HCT116 (cell line): Measurements from ENCODE around the gene CCDC87. TPM values are rescaled to one million over a fixed set of nuclear protein-coding genes. Genes with fewer than 3 reads are reported as not detected.

Experiments
- ATAC-seq: fragments of 200-7000 bp; cut with Tn5 transposase; 2 replicates; pipeline ENCODE4 v1.9.1; 2020; ENCODE audit warnings: mild to moderate bottlenecking, moderate library complexity
- BruUV-seq: library from RNA; stranded (reverse); fragments of 400-500 nt; replicated peaks from 2 replicates; lab custom pipeline; 2021; lab: Mats Ljungman, UMichigan
- CTCF ChIA-PET: fragments of 300-600 bp; sonication (Branson Sonifier 250); formaldehyde crosslinking; loops from one replicate; lab custom pipeline; 2021; ENCODE audit warnings: antibody characterized with exemption; lab: Charles Lee
- POLR2A ChIA-PET: fragments of 300-600, 350-600 bp; sonication (Branson Sonifier 250); formaldehyde crosslinking; loops from one replicate; lab custom pipeline; 2021; ENCODE audit warnings: antibody characterized with exemption; lab: Charles Lee
- RAD21 ChIA-PET, 2 experiments: fragments of 300-600 bp; sonication (Branson Sonifier 250); formaldehyde crosslinking; loops; one replicate each; lab custom pipeline; 2023; ENCODE audit warnings: low total read pairs in 2 of 2; ENCODE audit not compliant: uncharacterized antibody in 2 of 2, unreplicated experiment in 2 of 2, low non-redundant PET in 1 of 2; lab: Charles Lee
- DNase-seq: peaks from one replicate; pipeline ENCODE4 v3.0.0-alpha.2; 2010; ENCODE audit warnings: low read depth, low spot score
- H2AFZ ChIP-seq: fragments of 200-600 bp; shearing (Covaris generic), sonication (generic); 2 replicates; pipeline ENCODE4 v1.6.1; 2017; ENCODE audit warnings: low read depth, mixed run types, mixed read lengths, antibody characterized with exemption, low read length; ENCODE audit not compliant: poor library complexity, severe bottlenecking
- H3K27ac ChIP-seq: 2 replicates; pipeline ENCODE4 v1.5.1; 2012; ENCODE audit warnings: low read depth, low read length
- H3K27me3 ChIP-seq: fragments of 200-600 bp; sonication (generic); 2 replicates; pipeline ENCODE4 v1.6.1; 2016; ENCODE audit warnings: mixed run types, low read length, mixed read lengths; ENCODE audit not compliant: insufficient read depth
- H3K36me3 ChIP-seq, 2 experiments: fragments of 200-500 bp in 1 of 2; fragments of 200-600 bp in 1 of 2; sonication (Bioruptor generic) in 1 of 2; sonication (generic) in 1 of 2; 2 replicates each; pipeline versions ENCODE4 v1.5.1 to v1.6.1; 2014 to 2016; ENCODE audit warnings: low read length in 2 of 2, inconsistent platforms in 1 of 2, mixed read lengths in 1 of 2, mixed run types in 1 of 2; ENCODE audit not compliant: insufficient read depth in 2 of 2, control insufficient read depth in 1 of 2
- H3K4me1 ChIP-seq, 2 experiments: fragments of 200-600 bp in 1 of 2; sonication (generic) in 1 of 2; 2 replicates each; pipeline versions ENCODE4 v1.5.1 to v1.6.1; 2012 to 2017; ENCODE audit warnings: low read length in 2 of 2, inconsistent platforms in 1 of 2, mild to moderate bottlenecking in 1 of 2, mixed read lengths in 1 of 2, mixed run types in 1 of 2, moderate library complexity in 1 of 2; ENCODE audit not compliant: insufficient read depth in 2 of 2, control insufficient read depth in 1 of 2
- H3K4me2 ChIP-seq: fragments of 200-600 bp; sonication (generic); 2 replicates; pipeline ENCODE4 v1.6.1; 2017; ENCODE audit warnings: mixed run types, low read length, mixed read lengths
- H3K4me3 ChIP-seq, 2 experiments: fragments of 200-600 bp in 1 of 2; sonication (generic) in 1 of 2; replicated peaks in 1 of 2; 2 replicates each; pipeline ENCODE4 v1.5.1; 2011 to 2016; ENCODE audit warnings: low read length in 2 of 2, control low read depth in 1 of 2, low read depth in 1 of 2, mild to moderate bottlenecking in 1 of 2, mixed read lengths in 1 of 2, mixed run types in 1 of 2
- H3K79me2 ChIP-seq: fragments of 200-600 bp; sonication (generic); 2 replicates; pipeline ENCODE4 v1.6.1; 2017; ENCODE audit warnings: mild to moderate bottlenecking, mixed run types, low read length, moderate library complexity, mixed read lengths; ENCODE audit not compliant: insufficient read depth
- H3K9ac ChIP-seq: fragments of 200-600 bp; sonication (generic); 2 replicates; pipeline ENCODE4 v1.6.1; 2016; ENCODE audit warnings: low read length, mixed read lengths
- H3K9me2 ChIP-seq: fragments of 200-600 bp; sonication (generic), shearing (Covaris generic); 2 replicates; pipeline ENCODE4 v1.6.1; 2017; ENCODE audit warnings: mixed run types, mild to moderate bottlenecking, moderate library complexity; ENCODE audit not compliant: insufficient read depth
- H3K9me3 ChIP-seq, 2 experiments: fragments of 200-500 bp in 1 of 2; fragments of 200-600 bp in 1 of 2; sonication (Bioruptor generic) in 1 of 2; sonication (generic) in 1 of 2; 2 replicates each; pipeline ENCODE4 v1.6.1; 2014 to 2017; ENCODE audit warnings: low read length in 2 of 2, mixed read lengths in 2 of 2, inconsistent platforms in 1 of 2, low read depth in 1 of 2, mild to moderate bottlenecking in 1 of 2, mixed run types in 1 of 2, moderate library complexity in 1 of 2; ENCODE audit not compliant: control insufficient read depth in 1 of 2, insufficient read depth in 1 of 2
- H4K20me1 ChIP-seq: fragments of 200-600 bp; sonication (generic), shearing (Covaris generic); 2 replicates; pipeline ENCODE4 v1.6.1; 2017; ENCODE audit warnings: mixed run types, mild to moderate bottlenecking, moderate library complexity; ENCODE audit not compliant: insufficient read depth
- CBX3 ChIP-seq: IDR thresholded peaks from 2 replicates; pipeline ENCODE4 v1.6.1; 2012; ENCODE audit warnings: low read depth
- CEBPB ChIP-seq: IDR thresholded peaks from 2 replicates; pipeline ENCODE4 v1.6.1; 2012; ENCODE audit warnings: low read depth
- EGR1 ChIP-seq: IDR thresholded peaks from 2 replicates; pipeline ENCODE4 v1.6.1; 2012; ENCODE audit warnings: low read depth
- ELF1 ChIP-seq: IDR thresholded peaks from 2 replicates; pipeline ENCODE4 v1.6.1; 2012; ENCODE audit warnings: low read depth, borderline replicate concordance
- EZH2 ChIP-seq: fragments of 200-600 bp; sonication (generic); IDR thresholded peaks from 2 replicates; pipeline ENCODE4 v1.6.1; 2017; ENCODE audit warnings: antibody characterized with exemption, mixed run types
- FOSL1 ChIP-seq: IDR thresholded peaks from 2 replicates; pipeline ENCODE4 v1.6.1; 2012; ENCODE audit warnings: low read depth
- JUND ChIP-seq: IDR thresholded peaks from 2 replicates; pipeline ENCODE4 v1.6.1; 2012
- POLR2A ChIP-seq: IDR thresholded peaks from 2 replicates; pipeline ENCODE4 v1.7.0; 2011; ENCODE audit warnings: borderline replicate concordance; ENCODE audit not compliant: insufficient read depth, insufficient read length; ENCODE audit errors: extremely low read depth
- POLR2AphosphoS5 ChIP-seq: IDR thresholded peaks from 2 replicates; pipeline ENCODE4 v1.6.1; 2011; ENCODE audit warnings: mild to moderate bottlenecking, low read depth, low read length, moderate library complexity
- SP1 ChIP-seq: IDR thresholded peaks from 2 replicates; pipeline ENCODE4 v1.6.1; 2012; ENCODE audit warnings: low read depth
- SRF ChIP-seq: IDR thresholded peaks from 2 replicates; pipeline ENCODE4 v1.6.1; 2012; ENCODE audit warnings: low read depth
- TCF7L2 ChIP-seq: IDR thresholded peaks from 2 replicates; pipeline ENCODE4 v1.7.0; 2011; ENCODE audit warnings: borderline replicate concordance, inconsistent platforms; ENCODE audit not compliant: insufficient read depth, insufficient read length; ENCODE audit errors: extremely low read depth
- YY1 ChIP-seq: IDR thresholded peaks from 2 replicates; pipeline ENCODE4 v1.6.1; 2011; ENCODE audit warnings: low read length, low read depth, moderate library complexity, mild to moderate bottlenecking; ENCODE audit not compliant: insufficient replicate concordance; ENCODE audit errors: extremely low read depth
- ZFX ChIP-seq: fragments of 450-650 bp; IDR thresholded peaks from 2 replicates; pipeline ENCODE4 v1.6.1; 2017
- ZNF274 ChIP-seq: fragments of 200-500 bp; sonication (Bioruptor generic); IDR thresholded peaks from 2 replicates; pipeline ENCODE4 v1.6.1; 2014; ENCODE audit warnings: mild to moderate bottlenecking, low read depth, low read length, inconsistent platforms
- intact Hi-C: fragments of 100-400 bp; cut with micrococcal nuclease; formaldehyde crosslinking; loops from 2 replicates; pipeline ENCODE4 v1.10.0; 2022
- total RNA-seq: library from RNA; stranded (reverse); gene quantifications from one replicate; pipeline ENCODE4 v1.2.1, GENCODE V29; 2021; ENCODE audit not compliant: unreplicated experiment
- TF ChIP-seq, protein P1 (sequence below): IDR thresholded peaks from 2 replicates; pipeline ENCODE4 v1.6.1; 2012
- TF ChIP-seq, protein P2 (sequence below): IDR thresholded peaks from 2 replicates; pipeline ENCODE4 v1.6.1; 2012
- TF ChIP-seq, protein P3 (sequence below): IDR thresholded peaks from 2 replicates; pipeline ENCODE4 v1.6.1; 2011; ENCODE audit warnings: mild to moderate bottlenecking, low read length, moderate library complexity; ENCODE audit not compliant: insufficient replicate concordance; ENCODE audit errors: extremely low read depth
- TF ChIP-seq, protein P4 (sequence below), 3 experiments: fragments of 200-600 bp in 1 of 3; sonication (generic) in 1 of 3; IDR thresholded peaks in 2 of 3; conservative IDR thresholded peaks in 1 of 3; 2 replicates each; pipeline ENCODE4 v1.5.1; 2012 to 2017; ENCODE audit warnings: low read depth in 2 of 3, low read length in 2 of 3, antibody characterized with exemption in 1 of 3, borderline replicate concordance in 1 of 3, control low read depth in 1 of 3, mild to moderate bottlenecking in 1 of 3, mixed read lengths in 1 of 3, mixed run types in 1 of 3, moderate library complexity in 1 of 3; ENCODE audit not compliant: insufficient read depth in 1 of 3

CCDC87 gene
- total RNA-seq, 1 experiment from 2014 or later = 0.39 TPM

DNA sequence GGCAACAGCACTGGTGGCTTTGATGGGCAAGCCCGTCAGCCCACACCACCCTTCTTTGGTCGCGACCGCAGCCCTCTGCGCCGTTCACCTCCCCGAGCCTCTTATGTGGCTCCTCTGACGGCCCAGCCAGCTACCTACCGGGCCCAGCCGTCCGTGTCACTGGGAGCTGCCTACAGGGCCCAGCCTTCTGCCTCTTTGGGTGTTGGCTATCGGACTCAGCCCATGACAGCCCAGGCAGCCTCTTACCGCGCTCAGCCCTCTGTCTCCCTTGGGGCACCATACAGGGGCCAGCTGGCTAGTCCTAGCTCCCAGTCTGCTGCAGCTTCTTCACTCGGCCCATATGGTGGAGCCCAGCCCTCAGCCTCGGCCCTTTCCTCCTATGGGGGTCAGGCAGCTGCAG, 31.6 kb upstream of the CCDC87 start:
- DNase-seq (no peak), ATAC-seq (no peak)
- ChIA-PET CTCF (no interaction called here), RAD21 (no interaction called here), POLR2A (interaction anchor here (1.0 to 2.7 kb wide), 3 partner anchors 8 to 14 kb away, joined by 3 to 9 read pairs (median 6); partner anchors contain the start of genes RBM14 and RBM4)
- Histone ChIP-seq H4K20me1 (peaks cover 55% of the 10 kb centered on the region; the same call in 1 of the 2 replicates), H2AFZ (no peak overlapping the region), H3K4me2 (no peak overlapping the region), H3K4me3 (no peak overlapping the region), H3K9me2 (no peaks in the 10 kb centered on the region), H3K79me2 (peaks cover 100% of the 10 kb centered on the region), H3K9me3 (no peaks in the 10 kb centered on the region), H3K27me3 (no peaks in the 10 kb centered on the region), H3K9ac (no peak overlapping the region), H3K27ac (no peak overlapping the region), H3K36me3 (peaks cover 76 to 81% of the 10 kb centered on the region in 2 experiments), H3K4me1 (no peaks in the 10 kb centered on the region)
- no peak for TF ChIP-seq ZNF274
- TF ChIP-seq, protein P1, sequence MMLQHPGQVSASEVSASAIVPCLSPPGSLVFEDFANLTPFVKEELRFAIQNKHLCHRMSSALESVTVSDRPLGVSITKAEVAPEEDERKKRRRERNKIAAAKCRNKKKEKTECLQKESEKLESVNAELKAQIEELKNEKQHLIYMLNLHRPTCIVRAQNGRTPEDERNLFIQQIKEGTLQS = no peak
- no peak for TF ChIP-seq ZFX
- TF ChIP-seq YY1 = no peak
- TF ChIP-seq, protein P2, sequence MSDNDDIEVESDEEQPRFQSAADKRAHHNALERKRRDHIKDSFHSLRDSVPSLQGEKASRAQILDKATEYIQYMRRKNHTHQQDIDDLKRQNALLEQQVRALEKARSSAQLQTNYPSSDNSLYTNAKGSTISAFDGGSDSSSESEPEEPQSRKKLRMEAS = no peak
- TF ChIP-seq, protein P3, sequence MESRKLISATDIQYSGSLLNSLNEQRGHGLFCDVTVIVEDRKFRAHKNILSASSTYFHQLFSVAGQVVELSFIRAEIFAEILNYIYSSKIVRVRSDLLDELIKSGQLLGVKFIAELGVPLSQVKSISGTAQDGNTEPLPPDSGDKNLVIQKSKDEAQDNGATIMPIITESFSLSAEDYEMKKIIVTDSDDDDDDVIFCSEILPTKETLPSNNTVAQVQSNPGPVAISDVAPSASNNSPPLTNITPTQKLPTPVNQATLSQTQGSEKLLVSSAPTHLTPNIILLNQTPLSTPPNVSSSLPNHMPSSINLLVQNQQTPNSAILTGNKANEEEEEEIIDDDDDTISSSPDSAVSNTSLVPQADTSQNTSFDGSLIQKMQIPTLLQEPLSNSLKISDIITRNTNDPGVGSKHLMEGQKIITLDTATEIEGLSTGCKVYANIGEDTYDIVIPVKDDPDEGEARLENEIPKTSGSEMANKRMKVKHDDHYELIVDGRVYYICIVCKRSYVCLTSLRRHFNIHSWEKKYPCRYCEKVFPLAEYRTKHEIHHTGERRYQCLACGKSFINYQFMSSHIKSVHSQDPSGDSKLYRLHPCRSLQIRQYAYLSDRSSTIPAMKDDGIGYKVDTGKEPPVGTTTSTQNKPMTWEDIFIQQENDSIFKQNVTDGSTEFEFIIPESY = no peak
- TF ChIP-seq POLR2AphosphoS5 = no peak
- TF ChIP-seq EGR1 = no peak
- no peak for TF ChIP-seq CBX3
- TF ChIP-seq POLR2A = no peak
- TF ChIP-seq CEBPB = no peak
- no peak for TF ChIP-seq EZH2
- no peak for TF ChIP-seq JUND
- TF ChIP-seq FOSL1 = no peak
- TF ChIP-seq SRF = no peak
- no peak for TF ChIP-seq TCF7L2
- TF ChIP-seq, protein P4, sequence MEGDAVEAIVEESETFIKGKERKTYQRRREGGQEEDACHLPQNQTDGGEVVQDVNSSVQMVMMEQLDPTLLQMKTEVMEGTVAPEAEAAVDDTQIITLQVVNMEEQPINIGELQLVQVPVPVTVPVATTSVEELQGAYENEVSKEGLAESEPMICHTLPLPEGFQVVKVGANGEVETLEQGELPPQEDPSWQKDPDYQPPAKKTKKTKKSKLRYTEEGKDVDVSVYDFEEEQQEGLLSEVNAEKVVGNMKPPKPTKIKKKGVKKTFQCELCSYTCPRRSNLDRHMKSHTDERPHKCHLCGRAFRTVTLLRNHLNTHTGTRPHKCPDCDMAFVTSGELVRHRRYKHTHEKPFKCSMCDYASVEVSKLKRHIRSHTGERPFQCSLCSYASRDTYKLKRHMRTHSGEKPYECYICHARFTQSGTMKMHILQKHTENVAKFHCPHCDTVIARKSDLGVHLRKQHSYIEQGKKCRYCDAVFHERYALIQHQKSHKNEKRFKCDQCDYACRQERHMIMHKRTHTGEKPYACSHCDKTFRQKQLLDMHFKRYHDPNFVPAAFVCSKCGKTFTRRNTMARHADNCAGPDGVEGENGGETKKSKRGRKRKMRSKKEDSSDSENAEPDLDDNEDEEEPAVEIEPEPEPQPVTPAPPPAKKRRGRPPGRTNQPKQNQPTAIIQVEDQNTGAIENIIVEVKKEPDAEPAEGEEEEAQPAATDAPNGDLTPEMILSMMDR (IDR thresholded peaks at IDR 0.05 in 2 of 3, conservative IDR thresholded peaks at IDR 0.05 in 1 of 3; ENCODE audit: borderline replicate concordance in 1 of 3, insufficient read depth in 1 of 3, low read depth in 2 of 3, low read length in 2 of 3) = no peak
- TF ChIP-seq SP1 = no peak
- TF ChIP-seq ELF1 = no peak
- BruUV-seq = no TSS peak
- intact Hi-C loops = no loop called here
